SK-N-SH (cell line): Measurements from ENCODE around the gene SOX10. TPM values are rescaled to one million over a fixed set of nuclear protein-coding genes. Genes with fewer than 3 reads are reported as not detected.

Experiments
- CTCF ChIA-PET: fragments of 300-600, 350-600 bp; formaldehyde crosslinking; extraction: SDS; loops from one replicate; lab custom pipeline; 2021; lab: Yijun Ruan, JAX
- POLR2A ChIA-PET: fragments of 350-600 bp; sonication (Branson Sonifier 250); formaldehyde crosslinking; extraction: SDS; loops from one replicate; lab custom pipeline; 2020; ENCODE audit warnings: antibody characterized with exemption, inconsistent platforms; lab: Yijun Ruan, JAX
- DNase-seq: peaks from one replicate; pipeline ENCODE4 v3.0.0; 2012
- H2AFZ ChIP-seq: fragments of 200-600 bp; sonication (generic); 2 replicates; pipeline ENCODE4 v1.8.1; 2016; ENCODE audit warnings: antibody characterized with exemption, mild to moderate bottlenecking, low read depth
- H3F3A ChIP-seq: fragments of 200-600 bp; sonication (generic); replicated peaks from 2 replicates; pipeline ENCODE3; 2016; ENCODE audit warnings: antibody characterized with exemption, mild to moderate bottlenecking; ENCODE audit not compliant: insufficient read depth
- H3K27ac ChIP-seq, 2 experiments: fragments of 200-500 bp in 1 of 2; fragments of 200-600 bp in 1 of 2; sonication (Bioruptor generic) in 1 of 2; sonication (generic), shearing (Covaris generic) in 1 of 2; 2 replicates each; pipeline versions ENCODE4 v1.5.1 to v1.6.1; 2014 to 2016; ENCODE audit warnings: low read depth in 2 of 2, inconsistent platforms in 1 of 2, low read length in 1 of 2, mild to moderate bottlenecking in 1 of 2, mixed read lengths in 1 of 2
- H3K27me3 ChIP-seq: fragments of 200-600 bp; sonication (generic), shearing (Covaris generic); 2 replicates; pipeline ENCODE4 v1.6.1; 2016; ENCODE audit warnings: mixed run types; ENCODE audit not compliant: insufficient read depth
- H3K36me3 ChIP-seq, 2 experiments: fragments of 200-500 bp in 1 of 2; fragments of 200-600 bp in 1 of 2; sonication (Bioruptor generic) in 1 of 2; sonication (generic) in 1 of 2; replicated peaks in 1 of 2; 2 replicates each; pipeline versions ENCODE3 to v1.5.1; 2014 to 2016; ENCODE audit warnings: low read length in 1 of 2, mild to moderate bottlenecking in 1 of 2; ENCODE audit not compliant: insufficient read depth in 2 of 2, control insufficient read depth in 1 of 2
- H3K4me1 ChIP-seq, 2 experiments: fragments of 200-500 bp in 1 of 2; fragments of 200-600 bp in 1 of 2; sonication (Bioruptor generic) in 1 of 2; sonication (generic), shearing (Covaris generic) in 1 of 2; 2 replicates each; pipeline versions ENCODE4 v1.5.1 to v1.6.1; 2014 to 2016; ENCODE audit warnings: low read depth in 1 of 2, low read length in 1 of 2, mixed run types in 1 of 2; ENCODE audit not compliant: insufficient read depth in 2 of 2, control insufficient read depth in 1 of 2
- H3K4me2 ChIP-seq: fragments of 200-600 bp; sonication (generic), shearing (Covaris generic); 2 replicates; pipeline ENCODE4 v1.6.1; 2017; ENCODE audit warnings: mixed run types
- H3K4me3 ChIP-seq, 2 experiments: fragments of 200-500 bp in 1 of 2; fragments of 200-600 bp in 1 of 2; sonication (Bioruptor generic) in 1 of 2; sonication (generic), shearing (Covaris generic) in 1 of 2; 2 replicates each; pipeline versions ENCODE4 v1.5.1 to v1.8.1; 2014 to 2016; ENCODE audit warnings: low read depth in 2 of 2, inconsistent platforms in 1 of 2, low read length in 1 of 2, mild to moderate bottlenecking in 1 of 2, mixed read lengths in 1 of 2, moderate library complexity in 1 of 2
- H3K79me2 ChIP-seq: fragments of 200-600 bp; sonication (generic); 2 replicates; pipeline ENCODE4 v1.8.1; 2017; ENCODE audit warnings: mild to moderate bottlenecking; ENCODE audit not compliant: insufficient read depth
- H3K9ac ChIP-seq: fragments of 200-600 bp; sonication (generic); 2 replicates; pipeline ENCODE4 v1.6.1; 2017; ENCODE audit warnings: mixed run types
- H3K9me2 ChIP-seq: fragments of 200-600 bp; sonication (generic); 2 replicates; pipeline ENCODE4 v1.6.1; 2017; ENCODE audit warnings: mixed run types
- H3K9me3 ChIP-seq: fragments of 200-600 bp; sonication (generic); 2 replicates; pipeline ENCODE4 v1.6.1; 2017; ENCODE audit warnings: mixed run types, mild to moderate bottlenecking, moderate library complexity
- H4K20me1 ChIP-seq: fragments of 200-600 bp; sonication (generic); 2 replicates; pipeline ENCODE4 v1.6.1; 2017; ENCODE audit warnings: mild to moderate bottlenecking, mixed run types; ENCODE audit not compliant: insufficient read depth
- CHD2 ChIP-seq: fragments of 150-350 bp; IDR thresholded peaks from 2 replicates; pipeline ENCODE4 v1.6.1; 2018; ENCODE audit warnings: low read length; ENCODE audit not compliant: partially characterized antibody
- EZH2phosphoT487 ChIP-seq: fragments of 200-600 bp; sonication (generic); IDR thresholded peaks from 2 replicates; pipeline ENCODE4 v1.6.1; 2017; ENCODE audit warnings: low read depth, mixed run types, mild to moderate bottlenecking, antibody characterized with exemption, moderate library complexity, borderline replicate concordance
- FOSL2 ChIP-seq: IDR thresholded peaks from 2 replicates; pipeline ENCODE4 v1.4.0; 2012; ENCODE audit warnings: low read depth, mild to moderate bottlenecking, moderate library complexity, borderline replicate concordance
- FOXJ3 ChIP-seq: sonication (generic); formaldehyde crosslinking; IDR thresholded peaks from 2 replicates; pipeline ENCODE4 v1.5.1; 2020; ENCODE audit warnings: mild to moderate bottlenecking, missing genetic modification reagents
- FOXM1 ChIP-seq: IDR thresholded peaks from 2 replicates; pipeline ENCODE4 v1.4.0; 2012; ENCODE audit warnings: low read depth, mild to moderate bottlenecking
- GABPA ChIP-seq: IDR thresholded peaks from 2 replicates; pipeline ENCODE4 v1.4.0; 2012; ENCODE audit warnings: low read depth, mild to moderate bottlenecking
- MEF2A ChIP-seq: IDR thresholded peaks from 2 replicates; pipeline ENCODE4 v1.4.0; 2012; ENCODE audit warnings: low read depth, borderline replicate concordance
- MXI1 ChIP-seq: IDR thresholded peaks from 2 replicates; pipeline ENCODE4 v1.6.1; 2012; ENCODE audit warnings: mild to moderate bottlenecking, low read depth, low read length, improper control_type of control experiment
- NFIC ChIP-seq: IDR thresholded peaks from 2 replicates; pipeline ENCODE4 v1.4.0; 2012; ENCODE audit warnings: borderline replicate concordance
- NRF1 ChIP-seq: IDR thresholded peaks from 2 replicates; pipeline ENCODE4 v1.6.1; 2012; ENCODE audit warnings: low read depth, mild to moderate bottlenecking, low read length
- POLR2AphosphoS5 ChIP-seq: IDR thresholded peaks from 2 replicates; pipeline ENCODE4 v1.6.1; 2012; ENCODE audit warnings: low read depth, low read length
- RAD21 ChIP-seq: IDR thresholded peaks from 2 replicates; pipeline ENCODE4 v1.6.1; 2012; ENCODE audit warnings: mild to moderate bottlenecking, low read length
- REST ChIP-seq: IDR thresholded peaks from 2 replicates; pipeline ENCODE4 v1.6.1; 2012; ENCODE audit warnings: mild to moderate bottlenecking, low read depth, low read length, moderate library complexity
- RFX5 ChIP-seq: IDR thresholded peaks from 2 replicates; pipeline ENCODE4 v1.6.1; 2012; ENCODE audit warnings: mild to moderate bottlenecking, improper control_type of control experiment, low read length
- SMC3 ChIP-seq: IDR thresholded peaks from 2 replicates; pipeline ENCODE4 v1.6.1; 2012; ENCODE audit warnings: low read depth, low read length, improper control_type of control experiment
- TAF1 ChIP-seq: IDR thresholded peaks from 2 replicates; pipeline ENCODE4 v1.6.1; 2012; ENCODE audit warnings: low read depth, mild to moderate bottlenecking, low read length, moderate library complexity, borderline replicate concordance
- TCF12 ChIP-seq: IDR thresholded peaks from 2 replicates; pipeline ENCODE4 v1.4.0; 2012
- TEAD4 ChIP-seq: IDR thresholded peaks from 2 replicates; pipeline ENCODE4 v1.4.0; 2012; ENCODE audit warnings: mild to moderate bottlenecking, borderline replicate concordance; ENCODE audit not compliant: insufficient read depth
- USF1 ChIP-seq: IDR thresholded peaks from 2 replicates; pipeline ENCODE4 v1.4.0; 2012; ENCODE audit warnings: low read depth, borderline replicate concordance
- YY1 ChIP-seq: IDR thresholded peaks from 2 replicates; pipeline ENCODE4 v1.4.0; 2012; ENCODE audit warnings: low read depth, mild to moderate bottlenecking
- whole genome bisulfite sequencing: methylation state at CpG from one replicate; pipeline ENCODE4 v1.1.6; 2017; ENCODE audit warnings: low lambda C conversion rate; 5-methylcytosine and 5-hydroxymethylcytosine counted together
- polyA plus RNA-seq, 3 experiments: library from polyadenylated mRNA; depleted of rRNA; stranded (reverse); fragments of >200 nt; gene quantifications; 2 replicates each; pipeline ENCODE4 v1.2.3, GENCODE V29; 2012
- TF ChIP-seq, protein P1 (sequence below): fragments of 200-600 bp; sonication (generic); IDR thresholded peaks from 2 replicates; pipeline ENCODE4 v1.6.1; 2017; ENCODE audit warnings: antibody characterized with exemption, mild to moderate bottlenecking, moderate library complexity
- TF ChIP-seq, protein P2 (sequence below): fragments of 150-350 bp; IDR thresholded peaks from 2 replicates; pipeline ENCODE4 v1.6.1; 2016; ENCODE audit warnings: mild to moderate bottlenecking, low read depth, low read length

Gene SOX10
- polyA plus RNA-seq, 1 of the 3 experiments (the other 2 are of a cell fraction): not detected

- TF ChIP-seq, protein P1, sequence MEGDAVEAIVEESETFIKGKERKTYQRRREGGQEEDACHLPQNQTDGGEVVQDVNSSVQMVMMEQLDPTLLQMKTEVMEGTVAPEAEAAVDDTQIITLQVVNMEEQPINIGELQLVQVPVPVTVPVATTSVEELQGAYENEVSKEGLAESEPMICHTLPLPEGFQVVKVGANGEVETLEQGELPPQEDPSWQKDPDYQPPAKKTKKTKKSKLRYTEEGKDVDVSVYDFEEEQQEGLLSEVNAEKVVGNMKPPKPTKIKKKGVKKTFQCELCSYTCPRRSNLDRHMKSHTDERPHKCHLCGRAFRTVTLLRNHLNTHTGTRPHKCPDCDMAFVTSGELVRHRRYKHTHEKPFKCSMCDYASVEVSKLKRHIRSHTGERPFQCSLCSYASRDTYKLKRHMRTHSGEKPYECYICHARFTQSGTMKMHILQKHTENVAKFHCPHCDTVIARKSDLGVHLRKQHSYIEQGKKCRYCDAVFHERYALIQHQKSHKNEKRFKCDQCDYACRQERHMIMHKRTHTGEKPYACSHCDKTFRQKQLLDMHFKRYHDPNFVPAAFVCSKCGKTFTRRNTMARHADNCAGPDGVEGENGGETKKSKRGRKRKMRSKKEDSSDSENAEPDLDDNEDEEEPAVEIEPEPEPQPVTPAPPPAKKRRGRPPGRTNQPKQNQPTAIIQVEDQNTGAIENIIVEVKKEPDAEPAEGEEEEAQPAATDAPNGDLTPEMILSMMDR: no peak
- TF ChIP-seq RFX5 (no peak), FOXJ3 (no peak), FOSL2 (no peak), EZH2phosphoT487 (no peak)
Measured at GRCh38 chr22:37995460-37995859, 11.1 kb upstream of the SOX10 start (continued).

DNA sequence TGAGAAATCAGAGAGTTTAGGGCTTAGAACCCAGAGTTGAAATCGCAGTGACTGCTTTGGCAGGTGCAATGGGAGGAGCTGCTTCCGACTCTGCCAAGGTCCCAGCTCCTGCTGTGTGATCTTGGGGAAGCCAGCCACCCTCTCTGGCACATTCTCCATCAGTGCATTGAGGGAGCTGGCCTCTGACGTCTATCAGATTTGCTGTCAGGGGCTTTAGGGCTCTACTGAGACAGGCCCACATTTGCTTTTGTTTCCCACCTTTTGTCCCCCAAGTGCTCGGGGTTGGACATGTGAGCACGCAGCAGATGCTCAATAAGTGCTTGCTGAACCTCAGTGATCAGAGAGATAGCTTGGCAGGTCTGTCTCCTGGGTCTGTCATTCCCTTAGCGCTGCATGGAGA lies 10.6 kb upstream of the SOX10 start:
- Histone ChIP-seq H3K4me2 (no peak overlapping the region), H3K79me2 (no peaks in the 10 kb centered on the region), H3F3A (no peaks in the 10 kb centered on the region), H3K4me1 (no peaks in the 10 kb centered on the region; a peak in 1 of 4 replicates), H4K20me1 (no peaks in the 10 kb centered on the region), H3K9ac (no peak overlapping the region), H3K9me2 (no peaks in the 10 kb centered on the region), H3K9me3 (no peaks in the 10 kb centered on the region), H2AFZ (no peak overlapping the region), H3K27ac (no peak overlapping the region), H3K27me3 (no peaks in the 10 kb centered on the region), H3K36me3 (no peaks in the 10 kb centered on the region), H3K4me3 (no peak overlapping the region)
- CTCF ChIA-PET: interaction anchor here (1.3 kb wide), 1 partner anchor 10 kb away, joined by 3 read pairs; the partner anchor contains the start of gene SOX10
- POLR2A ChIA-PET: no interaction called here
- no peak for DNase-seq
- WGBS: 100% methylated on average over 1 of the region's 6 CpGs
- no peak for TF ChIP-seq CHD2
- no peak for TF ChIP-seq GABPA
- TF ChIP-seq YY1: no peak
- no peak for TF ChIP-seq POLR2AphosphoS5
- no peak for TF ChIP-seq TAF1
- no peak for TF ChIP-seq USF1
- no peak for TF ChIP-seq FOXM1
- no peak for TF ChIP-seq FOSL2
- TF ChIP-seq MEF2A: no peak
- no peak for TF ChIP-seq MXI1
- no peak for TF ChIP-seq RFX5
- TF ChIP-seq REST: no peak
- TF ChIP-seq NRF1: no peak
- TF ChIP-seq SMC3: no peak
- TF ChIP-seq RAD21: no peak
- TF ChIP-seq, protein P2, sequence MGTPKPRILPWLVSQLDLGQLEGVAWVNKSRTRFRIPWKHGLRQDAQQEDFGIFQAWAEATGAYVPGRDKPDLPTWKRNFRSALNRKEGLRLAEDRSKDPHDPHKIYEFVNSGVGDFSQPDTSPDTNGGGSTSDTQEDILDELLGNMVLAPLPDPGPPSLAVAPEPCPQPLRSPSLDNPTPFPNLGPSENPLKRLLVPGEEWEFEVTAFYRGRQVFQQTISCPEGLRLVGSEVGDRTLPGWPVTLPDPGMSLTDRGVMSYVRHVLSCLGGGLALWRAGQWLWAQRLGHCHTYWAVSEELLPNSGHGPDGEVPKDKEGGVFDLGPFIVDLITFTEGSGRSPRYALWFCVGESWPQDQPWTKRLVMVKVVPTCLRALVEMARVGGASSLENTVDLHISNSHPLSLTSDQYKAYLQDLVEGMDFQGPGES: no peak
- no peak for TF ChIP-seq NFIC
- TF ChIP-seq TEAD4: no peak
- TF ChIP-seq EZH2phosphoT487: no peak
- no peak for TF ChIP-seq TCF12
